HG03354 (cell line): ENCODE results near the gene TMIE.
"Not testable (repeated sequence)": the region's sequence is repeated elsewhere in the genome, so short reads cannot be mapped to it uniquely, and the experiment has no call there.

Experiments
- ATAC-seq: cut with Tn5 transposase; IDR thresholded peaks from one replicate; pipeline ENCODE4 v1.9.1; 2021; ENCODE audit warnings: mild to moderate bottlenecking; ENCODE audit not compliant: unreplicated experiment, poor library complexity, severe bottlenecking

The TMIE gene

DNA sequence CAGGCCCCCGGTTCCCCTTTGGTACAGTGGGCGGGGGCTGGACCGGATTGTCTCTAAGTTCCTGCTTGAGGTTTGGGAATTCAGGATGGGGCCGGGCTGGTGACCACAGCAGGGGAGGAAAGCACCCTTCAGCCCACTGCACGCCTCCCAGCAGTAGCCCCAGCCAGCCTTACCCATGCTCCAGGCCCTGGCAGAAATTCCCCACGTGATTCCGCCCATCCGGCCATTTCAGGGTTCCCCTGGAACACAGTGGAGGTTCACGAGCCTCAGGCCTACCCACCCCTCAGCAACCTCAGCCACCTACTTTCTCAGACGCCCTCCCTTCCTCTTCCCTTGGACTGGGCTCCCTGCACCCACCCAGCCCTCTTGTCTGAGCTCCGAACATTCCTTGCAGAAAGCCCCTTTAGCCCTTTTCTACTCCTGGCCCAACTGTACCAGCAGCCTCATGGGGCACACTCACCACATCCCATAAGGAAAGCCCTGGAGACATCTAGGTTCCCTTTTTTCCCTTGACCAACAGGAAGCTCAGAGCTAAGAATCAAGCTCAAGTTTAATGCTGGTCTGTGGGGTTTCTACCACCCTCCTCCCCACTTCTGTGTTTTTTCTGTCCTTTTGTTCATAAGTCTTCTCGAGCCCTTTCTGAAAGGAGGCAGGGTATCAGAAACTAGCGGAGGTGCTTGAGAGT lies 19.2 kb upstream of the TMIE start:
- no peak for ATAC-seq

DNA sequence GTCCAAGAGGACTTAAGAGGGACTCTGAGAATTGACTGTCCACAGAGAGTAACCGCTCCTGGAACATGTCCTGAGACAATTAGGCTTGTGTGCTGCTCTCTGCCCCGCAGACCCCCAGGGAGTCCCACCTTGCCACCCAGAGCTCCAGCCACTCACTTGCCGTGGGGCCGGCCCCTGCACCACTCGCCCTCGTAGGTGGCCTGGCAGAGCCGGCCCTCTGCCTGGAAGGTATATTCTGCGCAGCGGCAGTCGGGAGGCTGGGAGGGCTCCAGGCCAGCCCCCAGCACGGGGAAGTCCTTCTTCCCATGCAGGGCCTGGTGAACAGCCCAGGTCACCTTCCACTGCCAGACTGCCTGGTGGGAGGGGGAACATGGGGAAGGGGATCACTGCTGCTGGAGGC lies 18.2 kb upstream of the TMIE start:
- ATAC-seq, result no peak

- no peak for ATAC-seq
These were observed 16.3 kb upstream of the TMIE start for GRCh38 chr3:46684891-46685290.

DNA sequence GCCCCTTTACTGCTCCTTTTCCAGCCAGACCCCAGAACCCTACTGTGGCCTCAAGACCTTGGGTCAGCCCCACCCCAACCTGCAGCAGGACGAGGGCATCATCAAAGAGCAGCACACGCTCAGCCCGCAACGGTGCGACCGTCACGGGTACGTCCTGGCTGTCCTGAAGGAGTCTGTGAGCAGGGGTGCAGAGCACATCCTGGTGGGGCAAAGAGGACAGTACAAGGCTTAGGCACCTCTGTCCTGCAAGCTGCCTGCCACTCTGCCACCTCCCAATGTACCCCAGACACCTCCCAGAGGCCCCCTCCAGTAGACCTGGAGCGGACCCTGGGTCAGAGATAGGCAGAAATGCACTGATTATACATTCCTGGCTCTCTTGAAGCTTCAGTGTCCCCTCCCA lies 15.7 kb upstream of the TMIE start:
- ATAC-seq, result no peak

DNA sequence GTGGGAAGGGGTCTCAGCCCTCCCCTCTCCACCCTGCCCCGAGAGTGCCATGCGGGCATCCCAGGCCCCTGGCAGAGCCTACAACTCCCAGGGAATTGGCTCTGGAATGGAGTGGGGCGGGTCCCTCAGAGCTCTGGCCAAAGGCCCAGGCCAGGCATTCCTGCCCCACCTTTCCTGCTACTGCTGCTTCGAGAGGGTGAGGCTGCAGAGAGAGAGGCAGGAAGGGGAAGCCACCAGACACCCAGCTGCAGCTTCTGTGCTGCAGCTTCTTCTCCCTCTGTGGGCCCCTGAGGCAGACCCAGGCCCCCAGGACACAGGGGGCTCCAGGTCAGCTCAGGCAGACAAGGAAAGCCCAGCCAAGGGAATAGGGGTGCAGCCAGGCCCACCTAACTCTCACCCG lies 10.4 kb upstream of the TMIE start:
- ATAC-seq, result no peak

- ATAC-seq, result no peak
These were observed 8.6 kb upstream of the TMIE start for GRCh38 chr3:46692566-46692990.

DNA sequence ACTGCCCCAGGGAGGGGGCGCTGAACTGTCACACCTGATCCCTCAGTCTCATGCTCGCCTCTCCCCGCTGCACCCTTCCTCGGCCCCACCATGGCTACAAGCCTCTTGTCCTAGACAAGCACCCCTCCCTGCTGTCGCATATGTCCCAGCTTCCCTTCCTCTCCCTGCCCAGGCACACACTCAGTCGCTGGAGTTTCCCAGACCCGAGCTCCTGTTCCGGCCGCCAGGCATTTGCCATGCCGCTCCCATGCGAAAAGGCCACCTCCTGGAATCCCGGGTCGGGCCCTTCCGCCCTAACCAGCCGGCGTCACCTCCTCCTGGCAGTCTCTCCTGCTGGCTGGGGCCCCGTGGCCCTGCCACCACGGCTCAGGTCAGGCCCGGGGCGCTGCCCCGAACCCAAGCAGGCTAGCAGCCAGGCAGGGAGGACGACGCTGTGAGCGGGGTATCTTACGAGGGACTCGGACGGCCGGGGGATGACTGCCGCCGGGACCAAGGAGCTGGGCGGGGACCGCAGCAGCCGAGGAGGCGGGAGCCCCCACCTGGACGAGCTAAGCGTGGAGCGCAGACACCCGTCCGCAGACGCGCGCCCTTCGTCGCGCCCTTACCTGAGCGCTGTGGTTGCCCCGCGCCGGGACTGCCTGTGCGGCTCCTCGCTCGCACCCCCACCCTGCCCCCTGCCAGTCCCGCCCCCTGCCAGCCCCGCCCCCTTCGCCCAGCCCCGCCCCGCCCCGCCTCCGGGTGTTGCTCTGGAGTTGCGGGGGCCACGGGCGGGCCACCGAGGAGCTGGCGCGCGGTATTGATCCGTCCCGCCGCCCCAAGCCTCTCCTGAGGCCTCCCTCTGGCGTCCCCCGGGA lies 7.9 kb upstream of the TMIE start, which contains the start of gene ALS2CL:
ALS2CL (minus strand) TSS at position 642 of the 854 bp plus-strand sequence. CDS start 4,239 bp downstream, outside the sequence.
- no peak for ATAC-seq

DNA sequence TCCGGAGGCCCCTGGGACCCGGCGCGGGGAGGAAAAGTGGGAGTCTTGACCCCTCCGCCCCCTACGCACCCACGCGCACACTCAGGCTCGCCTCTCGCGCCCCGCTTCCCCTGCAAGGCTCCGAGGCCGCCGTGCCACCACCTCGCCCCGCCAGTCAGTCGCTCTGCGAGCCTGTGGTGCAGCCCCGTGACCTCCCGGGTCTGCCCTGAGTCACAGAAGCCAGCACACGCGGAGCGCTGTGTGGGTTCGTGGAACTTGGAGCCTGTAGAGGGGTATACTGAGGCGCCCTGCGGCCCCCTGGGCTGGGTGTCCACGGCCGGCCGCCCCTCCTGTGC lies 7.3 kb upstream of the TMIE start:
- no peak for ATAC-seq

DNA sequence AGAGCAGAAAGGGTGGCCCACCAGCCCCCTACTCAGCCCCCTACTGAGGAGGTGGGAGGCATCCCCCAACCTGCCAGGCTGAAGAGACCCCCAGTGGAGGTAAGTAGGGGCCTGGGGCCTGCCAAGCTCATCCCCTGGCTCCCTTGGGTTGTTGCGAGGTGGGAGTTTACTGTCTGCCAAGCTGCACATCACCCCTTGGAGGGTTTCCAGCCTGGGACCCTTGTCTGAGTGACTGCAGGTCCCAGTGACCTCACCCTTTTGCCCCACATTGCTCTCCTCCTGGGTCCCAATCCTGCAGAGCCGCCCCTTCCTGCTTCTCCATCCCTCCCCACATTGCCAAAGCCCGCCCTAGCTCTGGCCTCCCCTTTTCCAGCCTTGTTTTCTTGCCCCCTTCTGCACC lies 6.7 kb upstream of the TMIE start:
- ATAC-seq, result no peak

DNA sequence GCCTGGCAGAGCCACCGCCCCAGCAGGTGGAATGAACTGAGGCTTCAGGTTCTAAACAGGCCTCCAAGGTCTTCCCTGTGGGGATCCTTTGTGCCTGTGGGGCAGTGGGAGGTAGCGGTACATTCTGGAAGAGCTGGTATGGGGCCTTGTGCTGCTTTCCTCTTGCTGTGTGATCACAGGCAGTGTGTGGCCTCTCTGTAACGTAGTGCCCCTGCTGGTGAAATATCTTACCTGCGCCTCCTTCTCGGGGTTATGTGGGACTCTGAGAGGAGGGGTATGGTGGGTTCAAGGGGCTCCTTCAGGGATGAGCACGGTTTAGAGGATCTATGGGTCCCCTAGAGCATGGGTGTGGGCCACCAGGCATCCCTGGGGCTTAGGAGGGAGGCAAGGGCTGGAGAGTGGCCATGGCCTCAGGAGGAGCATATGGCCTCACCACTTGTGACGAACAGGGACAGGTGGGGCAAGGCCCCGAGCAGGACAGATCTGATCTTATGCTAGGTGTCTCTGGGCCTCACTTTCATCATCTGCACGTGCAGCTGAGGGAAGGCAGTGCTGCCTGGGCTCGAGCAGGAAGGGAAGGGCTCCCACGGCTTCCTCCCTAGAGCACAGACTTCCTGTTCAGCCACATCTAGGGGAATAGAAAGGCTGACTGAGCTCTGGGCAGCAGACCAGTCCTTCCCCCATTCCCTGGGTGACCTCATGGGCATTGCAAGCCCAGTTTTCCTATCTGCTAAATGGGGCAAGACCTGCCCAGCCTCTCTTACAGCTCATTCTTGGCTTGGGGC lies 5.8 kb upstream of the TMIE start:
- no peak for ATAC-seq

GRCh38 chr3:46695962-46696894 lies 5.0 kb upstream of the TMIE start:
- ATAC-seq, result no peak

GRCh38 chr3:46699676-46700523 lies 1.3 kb upstream of the TMIE start:
- ATAC-seq, result no peak

DNA sequence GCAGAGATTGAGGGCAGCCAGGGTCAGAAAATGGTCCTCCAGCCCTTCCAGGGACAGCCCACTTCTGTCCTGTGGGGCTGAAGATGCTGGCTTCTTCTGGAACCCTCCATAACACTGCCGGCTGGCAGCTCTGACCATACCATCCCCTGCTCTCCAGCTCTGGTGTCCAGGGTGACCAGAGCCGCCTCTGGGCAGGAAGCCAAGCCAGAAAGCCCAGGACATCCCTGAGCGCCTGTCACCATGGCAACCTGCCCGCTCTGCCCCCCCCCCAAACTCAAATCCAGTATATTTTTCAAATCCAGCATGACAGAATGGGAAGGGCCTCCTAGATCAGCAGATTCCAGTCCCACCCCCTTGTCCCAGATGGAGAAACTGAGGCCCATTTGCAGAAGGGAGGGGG lies 420 bp upstream of the TMIE start:
- no peak for ATAC-seq

GRCh38 chr3:46702246-46703012 lies 1.2 kb downstream of the TMIE start:
- no peak for ATAC-seq

DNA sequence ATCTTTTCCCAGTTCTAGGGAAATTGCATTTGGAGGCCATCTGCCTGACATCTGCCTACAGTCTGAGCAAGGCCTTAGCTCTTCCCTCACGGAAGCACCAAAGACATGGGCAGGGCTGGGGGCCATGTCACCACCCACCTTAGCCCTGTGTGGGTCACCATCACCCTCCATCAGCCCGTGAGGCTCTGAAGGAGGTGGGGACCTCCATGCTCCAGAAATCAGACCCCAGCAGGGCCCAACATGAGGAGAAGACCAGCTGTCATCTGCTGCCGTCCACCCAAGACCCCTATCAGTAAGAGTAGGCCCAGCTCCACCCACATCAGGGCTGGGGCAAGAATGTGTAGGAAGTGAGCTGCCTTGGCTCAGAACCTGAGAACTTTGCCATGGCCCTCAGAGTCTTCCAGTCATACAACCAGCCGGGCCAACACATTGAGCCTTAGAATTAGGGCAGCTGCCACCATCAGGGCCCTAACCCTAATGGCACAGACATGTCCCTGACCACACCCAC lies 1.9 kb downstream of the TMIE start:
- ATAC-seq, result no peak

DNA sequence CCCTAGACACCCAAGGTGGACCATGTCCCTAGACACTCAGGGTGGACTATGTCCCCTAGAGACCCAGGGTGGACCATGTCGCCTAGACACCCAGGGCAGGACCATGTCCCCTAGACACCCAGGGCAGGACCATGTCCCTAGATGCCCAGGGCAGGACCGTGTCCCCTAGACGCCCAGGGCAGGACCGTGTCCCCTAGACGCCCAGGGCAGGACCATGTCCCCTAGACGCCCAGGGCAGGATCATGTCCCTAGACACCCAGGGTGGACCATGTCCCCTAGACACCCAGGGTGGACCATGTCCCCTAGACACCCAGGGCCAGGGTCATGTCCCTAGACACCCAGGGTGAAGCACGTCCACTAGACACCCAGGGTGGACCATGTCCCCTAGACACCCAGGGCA lies 3.2 kb downstream of the TMIE start:
- not testable (repeated sequence) for ATAC-seq

DNA sequence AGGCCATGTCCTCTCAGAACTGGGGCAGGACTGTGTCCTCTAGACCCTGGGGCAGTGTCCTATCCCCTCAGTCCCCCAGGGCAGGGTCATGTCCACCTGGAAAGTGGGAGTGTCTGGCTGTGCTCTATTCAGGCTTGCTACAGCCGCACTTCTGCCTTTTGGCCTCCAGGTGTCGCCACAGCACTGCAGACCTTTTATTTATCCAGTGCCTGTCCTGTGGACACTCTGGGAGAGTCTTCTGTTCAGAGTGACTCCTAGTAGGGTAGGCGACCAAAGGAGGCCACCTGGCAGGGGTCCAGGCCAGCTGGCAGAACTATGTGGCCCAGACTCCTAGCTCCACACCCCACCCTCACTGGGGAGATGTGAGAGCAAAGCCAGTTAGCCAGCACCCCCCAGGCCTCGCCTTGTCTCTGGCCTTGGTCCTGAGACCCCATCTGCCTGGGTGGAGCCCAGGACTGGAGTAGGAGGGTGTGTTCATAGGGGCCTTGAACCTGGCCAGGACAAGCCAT lies 3.9 kb downstream of the TMIE start:
- ATAC-seq, result peak; percentile 66
